Left forelimb (tissue), 1 donor: ENCODE results near the gene RTKN.
A peak's percentile ranks its signal among the peaks of the same experiment; 100 is the strongest.
"Not testable (repeated sequence)": the region's sequence is repeated elsewhere in the genome, so short reads cannot be mapped to it uniquely, and the experiment has no call there.

Source experiments
- DNase-seq: peaks from one replicate; pipeline ENCODE4 v3.0.0-alpha.2; 2018; ENCODE audit warnings: low spot score

The RTKN gene

DNA sequence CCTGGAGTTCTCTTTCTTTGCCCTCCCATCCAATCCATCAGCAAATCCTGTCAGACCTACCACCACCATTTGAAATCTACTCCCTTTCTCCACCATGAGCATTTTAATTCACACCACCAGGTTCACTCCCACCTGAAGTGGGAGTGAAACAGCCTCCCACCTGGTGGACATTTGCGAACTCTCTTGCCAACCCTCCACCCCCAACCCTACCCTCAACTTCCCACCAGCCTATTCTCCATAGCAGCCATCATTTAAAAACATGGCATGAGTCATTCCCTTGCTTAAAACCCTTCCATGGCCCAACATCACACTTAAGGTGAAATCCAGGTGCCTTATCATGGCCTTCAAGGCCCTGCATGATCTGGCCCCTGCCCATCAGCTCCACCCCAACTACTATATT lies 3.5 kb downstream of the RTKN start:
- DNase-seq, result no peak

DNA sequence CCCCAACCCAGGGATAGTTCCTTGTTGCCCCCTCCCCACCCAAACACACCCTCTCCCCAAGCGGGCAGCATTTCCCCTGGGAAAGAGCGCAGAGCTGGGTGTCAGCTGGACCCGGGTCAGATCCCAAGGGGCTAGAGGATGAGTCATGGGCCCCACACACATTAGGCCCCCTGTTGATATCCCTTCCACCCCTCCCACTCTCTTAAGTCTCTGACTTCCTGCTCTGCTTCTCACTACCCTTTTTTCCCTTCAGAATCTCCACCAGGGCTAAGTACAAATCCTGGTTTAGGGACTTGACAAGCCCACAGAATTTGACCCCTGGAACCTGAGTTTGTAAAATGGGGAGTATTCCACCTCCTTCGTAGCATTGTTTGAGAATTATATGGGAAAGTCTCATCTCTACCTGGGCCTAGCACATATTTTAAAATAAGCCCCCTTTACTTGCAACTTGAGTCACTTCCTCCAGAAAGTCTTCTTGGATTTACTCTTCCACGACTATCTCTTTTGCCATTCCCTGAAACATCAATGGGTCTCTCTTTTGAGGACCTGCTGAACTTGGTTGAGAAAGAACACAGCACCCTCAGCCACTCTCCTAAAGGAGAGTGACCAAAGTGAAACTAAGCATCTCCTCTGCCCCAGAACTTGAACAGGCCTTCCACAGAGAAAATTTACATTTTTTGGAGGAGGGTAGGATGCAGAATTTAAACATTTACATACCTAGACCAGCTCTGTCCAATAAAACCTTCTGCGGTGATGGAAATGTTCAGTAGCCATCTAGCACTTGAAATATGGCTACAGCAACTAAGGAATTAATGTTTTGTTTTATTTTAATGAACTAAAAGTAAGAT lies 4.7 kb downstream of the RTKN start:
- DNase-seq, result no peak

DNA sequence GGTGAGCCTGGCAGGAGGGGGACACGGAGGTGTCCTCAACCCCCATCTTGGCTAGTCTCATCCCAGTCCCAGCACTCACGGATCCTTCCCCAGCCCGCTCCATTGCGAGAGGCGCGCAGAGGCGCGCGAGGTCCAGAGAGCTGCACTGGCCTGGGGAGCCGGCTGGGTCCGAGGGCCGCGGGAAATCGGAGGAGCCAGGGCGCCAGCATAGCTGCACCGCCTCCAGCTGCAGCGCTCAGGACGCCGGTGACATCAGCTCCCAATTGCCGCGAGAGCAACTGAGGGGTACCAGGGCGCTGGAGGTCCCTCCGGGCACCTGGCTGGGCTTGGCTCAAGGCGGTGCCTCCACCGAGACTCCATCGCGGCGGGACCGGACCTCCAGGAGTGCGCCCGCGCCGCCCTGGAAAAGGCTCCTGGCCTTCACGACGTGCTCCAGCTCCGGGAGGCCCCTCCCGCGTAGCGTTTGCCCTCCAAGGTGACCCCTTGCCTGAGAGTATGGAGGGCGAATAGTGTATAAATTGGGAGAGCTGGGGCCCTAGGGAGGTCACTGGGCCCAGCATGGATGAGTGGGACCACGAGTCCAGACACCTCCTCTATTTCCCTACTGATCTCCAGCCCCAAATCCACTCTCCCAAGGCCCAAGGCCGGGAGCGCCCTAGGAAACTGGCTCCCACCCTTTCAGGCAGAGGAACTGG lies 5.5 kb downstream of the RTKN start:
- DNase-seq, result no peak

DNA sequence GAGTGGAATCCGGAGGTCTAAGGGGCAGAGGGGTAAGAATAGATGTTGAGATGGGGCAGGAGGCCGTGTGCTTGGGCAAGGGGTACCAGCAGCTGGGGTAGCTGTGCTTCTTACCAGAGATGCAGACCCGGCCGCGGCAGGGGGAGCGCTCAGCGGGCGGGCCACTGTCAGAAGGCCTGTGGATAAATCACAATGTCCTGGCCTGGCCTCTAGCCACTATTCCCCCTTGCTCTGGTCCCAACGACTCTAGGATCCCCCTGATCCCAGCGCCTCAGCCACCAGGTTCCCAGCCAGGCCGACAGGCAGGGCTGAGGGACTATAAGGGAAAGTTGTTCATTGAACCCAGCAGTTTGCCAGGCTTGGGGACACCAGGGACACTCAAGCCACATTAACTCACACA lies 11.2 kb downstream of the RTKN start:
- DNase-seq, result no peak

DNA sequence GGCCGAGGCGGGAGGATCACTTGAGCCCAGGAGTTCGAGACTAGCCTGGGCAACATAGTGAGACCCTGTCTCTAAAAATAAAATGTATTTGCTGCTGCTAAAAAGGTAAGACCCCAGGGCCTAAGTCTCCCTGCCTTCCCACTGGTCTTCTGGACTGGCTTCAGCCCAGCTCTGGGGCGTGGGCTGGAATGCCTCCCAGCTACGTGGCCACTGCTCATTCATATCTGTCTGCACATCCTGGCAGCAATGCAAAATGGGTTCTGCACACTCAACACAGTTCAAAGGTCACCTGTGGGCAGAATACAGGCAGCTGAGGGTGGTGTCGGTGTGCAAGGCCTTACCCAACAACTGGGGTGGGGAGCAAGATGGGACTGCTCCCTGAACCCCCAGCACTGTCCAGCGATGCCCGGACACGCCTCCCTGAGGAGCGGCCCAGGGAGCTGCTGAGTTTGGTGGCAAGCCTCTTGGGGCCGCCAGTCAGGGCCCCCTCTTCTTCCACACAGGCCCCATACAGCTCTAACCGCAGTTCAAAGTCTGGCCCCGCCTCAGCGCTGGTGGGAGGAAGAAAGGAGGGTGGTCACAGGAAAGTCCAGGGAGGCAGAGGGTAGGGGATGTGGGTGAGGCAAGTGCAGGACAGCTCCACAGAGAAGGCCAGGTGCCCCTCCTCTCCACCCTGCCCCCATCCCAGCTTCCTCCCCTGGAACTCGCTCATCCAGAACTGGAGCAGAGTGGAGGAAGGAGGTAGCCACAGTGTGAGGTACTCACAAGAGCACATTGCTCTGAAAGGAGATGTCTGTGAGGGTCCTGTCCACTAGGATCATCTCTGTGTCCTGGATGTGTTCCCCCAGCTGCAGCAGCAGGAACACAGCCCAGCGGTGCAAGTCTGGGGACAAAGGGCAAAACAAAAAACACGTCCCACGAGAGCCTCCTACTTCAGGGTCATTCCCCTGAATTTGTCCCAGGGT lies 12.0 kb downstream of the RTKN start:
- no peak for DNase-seq

DNA sequence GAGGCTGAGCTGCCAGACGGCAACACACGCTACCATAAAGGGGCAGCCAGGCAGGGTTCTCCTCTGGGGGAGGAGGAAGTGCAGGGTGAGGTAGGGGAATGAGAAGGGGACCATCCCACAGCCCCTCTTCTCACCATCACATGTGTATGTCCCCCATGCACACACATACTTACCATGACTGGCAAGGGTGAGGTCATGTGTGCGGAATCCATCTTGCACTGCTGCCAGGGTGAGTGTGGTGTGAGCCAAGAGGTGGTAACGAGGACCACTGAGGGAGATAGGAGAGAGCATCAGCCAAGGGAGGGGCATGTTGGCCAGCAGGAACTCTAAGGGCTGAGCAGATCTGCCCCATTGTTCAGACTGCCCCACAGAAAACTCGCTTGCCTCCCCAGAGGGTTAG lies 13.1 kb downstream of the RTKN start:
- no peak for DNase-seq

DNA sequence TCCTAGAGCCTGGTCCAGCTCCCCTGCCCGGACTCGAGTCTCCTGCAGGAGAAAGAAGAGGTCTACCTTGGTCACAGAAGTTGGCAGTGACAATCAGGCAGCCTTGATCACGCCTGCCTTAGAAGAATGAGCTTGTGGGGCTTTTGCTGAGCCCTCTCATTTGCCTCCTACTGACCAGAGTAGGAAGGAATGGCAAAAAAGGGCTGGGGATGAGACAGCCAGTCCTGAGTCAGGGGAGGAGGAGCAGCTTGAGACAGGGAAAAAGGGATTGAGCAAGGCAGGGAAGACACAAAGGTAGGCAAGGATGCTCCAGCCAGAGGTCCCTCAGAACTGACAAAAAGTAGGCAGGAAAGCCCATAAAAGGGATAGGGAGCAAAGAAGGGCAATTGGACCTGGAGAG lies 14.2 kb downstream of the RTKN start:
- no peak for DNase-seq

DNA sequence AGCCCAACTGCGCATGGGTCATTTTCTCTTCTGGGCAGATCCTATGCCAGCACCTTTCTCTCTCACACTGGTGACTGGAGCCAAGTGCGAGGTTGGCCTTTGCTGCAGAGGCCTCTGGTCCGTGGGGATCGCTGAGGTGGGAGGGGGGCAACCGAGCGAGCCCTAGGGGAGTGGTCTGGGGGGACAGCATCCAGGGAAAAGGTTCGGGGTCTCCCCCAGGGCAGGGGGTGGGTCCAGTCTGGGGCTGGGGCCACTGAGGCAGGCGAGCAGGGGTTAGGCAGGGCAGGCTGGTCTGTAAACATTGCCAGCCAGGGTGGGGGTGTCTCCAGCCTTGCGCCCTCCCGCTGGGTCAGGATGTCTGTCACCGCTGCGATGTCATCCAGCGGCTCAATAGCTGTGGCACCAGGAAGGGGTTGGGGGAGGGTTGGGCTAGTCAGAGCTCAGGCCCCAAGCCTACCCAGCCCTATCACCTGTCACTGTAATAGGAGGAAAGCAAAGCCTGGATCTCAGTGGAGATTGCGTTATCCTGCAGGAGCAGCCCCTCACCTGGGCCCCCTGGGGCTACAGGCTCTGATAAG lies 15.5 kb downstream of the RTKN start:
- no peak for DNase-seq

DNA sequence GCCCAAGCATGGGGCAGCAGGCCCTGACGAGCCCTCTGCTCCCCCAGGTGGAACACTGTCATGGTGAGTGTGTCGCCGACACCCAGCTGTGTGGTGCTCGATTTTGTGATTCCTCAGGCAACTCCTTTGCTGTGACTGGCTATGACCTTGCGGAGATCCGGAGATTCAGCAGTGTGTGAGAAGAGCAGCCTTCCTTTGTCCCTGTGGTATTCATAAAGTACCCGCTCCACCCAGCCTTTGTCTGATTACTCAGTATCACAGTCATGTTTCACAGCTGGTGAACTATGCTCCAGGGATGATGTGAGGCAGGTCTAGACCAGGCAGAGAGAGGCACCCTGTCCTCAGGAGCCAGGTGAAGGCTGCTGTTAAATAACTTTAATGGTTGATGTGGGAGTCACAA lies 16.2 kb downstream of the RTKN start:
- no peak for DNase-seq

DNA sequence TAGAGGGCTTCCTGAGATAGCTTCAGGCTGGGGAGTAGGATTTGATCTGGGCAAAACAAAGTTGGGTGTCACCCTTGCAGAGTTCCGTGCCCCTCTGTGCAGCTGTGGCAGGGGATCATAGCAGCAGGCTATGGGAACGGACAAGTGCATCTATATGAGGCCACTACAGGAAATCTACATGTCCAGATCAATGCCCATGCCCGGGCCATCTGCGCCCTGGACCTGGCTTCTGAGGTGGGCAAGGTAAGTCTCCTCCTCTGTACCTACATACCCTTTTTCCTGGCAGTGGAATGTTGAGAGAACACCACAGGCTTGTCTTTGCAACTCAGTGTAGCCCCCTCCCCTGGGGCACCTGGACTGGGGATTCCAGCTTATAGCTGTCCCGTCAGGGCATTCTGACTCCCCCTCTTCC lies 16.7 kb downstream of the RTKN start:
- DNase-seq, result no peak

DNA sequence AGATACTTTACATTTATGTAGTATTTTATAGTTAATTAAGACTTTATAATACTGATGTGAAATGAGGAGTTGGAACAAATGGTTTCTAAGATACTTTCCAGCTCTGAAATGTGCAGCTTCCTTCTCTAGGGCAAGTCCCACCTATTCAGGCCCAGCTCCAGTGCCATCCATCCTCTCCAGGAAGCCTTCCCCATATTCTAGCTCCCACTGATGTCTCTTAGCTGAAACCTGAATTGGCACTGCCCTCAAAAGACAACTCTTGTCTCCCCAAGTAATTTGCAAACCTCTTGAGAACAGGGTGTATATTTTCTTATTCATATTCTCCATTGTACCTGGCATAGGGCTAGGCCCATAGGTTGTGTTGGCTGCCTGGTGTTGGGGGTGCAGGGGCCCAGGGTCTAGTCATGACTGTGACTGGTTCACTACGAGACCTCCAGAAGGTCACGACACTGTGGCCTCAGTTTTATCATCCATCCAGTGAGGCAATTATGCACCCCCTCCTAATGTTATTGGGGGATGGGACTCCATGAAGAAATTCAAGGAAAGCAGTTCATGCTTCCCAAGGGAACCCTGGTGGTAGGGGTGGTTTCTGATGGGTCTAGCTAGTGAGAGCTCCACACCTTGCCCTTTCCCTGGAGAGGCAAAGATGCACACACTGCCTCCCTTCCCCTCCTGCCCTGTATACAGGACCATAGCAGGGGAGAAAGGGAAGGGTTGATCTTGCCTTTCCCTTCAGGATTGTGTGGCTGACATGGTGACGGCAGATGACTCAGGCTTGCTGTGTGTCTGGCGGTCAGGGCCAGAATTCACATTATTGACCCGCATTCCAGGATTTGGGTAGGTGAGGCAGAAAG lies 17.4 kb downstream of the RTKN start:
- DNase-seq, result no peak

DNA sequence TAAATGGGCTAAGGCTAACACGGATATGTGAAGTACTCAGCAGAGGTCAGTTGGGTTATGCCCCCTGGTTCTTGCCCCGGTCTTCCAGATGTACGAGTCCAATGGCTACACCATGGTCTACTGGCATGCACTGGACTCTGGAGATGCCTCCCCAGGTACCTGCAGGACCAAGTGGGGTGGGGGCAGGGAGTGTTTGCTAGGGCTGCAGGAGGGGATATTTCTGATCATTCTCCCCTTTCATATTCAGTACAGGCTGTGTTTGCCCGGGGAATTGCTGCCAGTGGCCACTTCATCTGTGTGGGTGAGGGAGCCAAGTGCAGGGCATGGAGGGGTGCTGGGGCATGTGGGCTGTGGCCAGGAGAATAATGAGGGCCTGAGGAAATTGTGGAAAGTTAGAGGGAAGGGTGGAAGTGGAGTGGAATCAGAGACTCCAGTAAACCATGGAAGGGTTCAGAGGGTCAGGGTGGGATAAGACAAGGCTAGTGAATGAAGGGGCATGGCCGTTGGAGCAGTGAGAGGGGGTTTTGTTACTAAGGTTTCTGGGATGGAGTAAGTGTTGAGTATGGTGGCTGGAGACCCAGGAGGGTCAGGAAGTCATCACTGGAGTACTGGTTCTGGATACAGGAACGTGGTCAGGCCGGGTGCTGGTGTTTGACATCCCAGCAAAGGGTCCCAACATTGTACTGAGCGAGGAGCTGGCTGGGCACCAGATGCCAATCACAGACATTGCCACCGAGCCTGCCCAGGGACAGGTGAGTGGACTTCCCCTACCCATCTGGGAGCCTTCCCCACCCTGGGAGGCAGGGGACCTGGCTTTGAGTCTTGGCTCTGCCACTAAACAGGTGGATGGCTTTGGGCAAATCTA lies 18.3 kb downstream of the RTKN start:
- DNase-seq, result no peak

DNA sequence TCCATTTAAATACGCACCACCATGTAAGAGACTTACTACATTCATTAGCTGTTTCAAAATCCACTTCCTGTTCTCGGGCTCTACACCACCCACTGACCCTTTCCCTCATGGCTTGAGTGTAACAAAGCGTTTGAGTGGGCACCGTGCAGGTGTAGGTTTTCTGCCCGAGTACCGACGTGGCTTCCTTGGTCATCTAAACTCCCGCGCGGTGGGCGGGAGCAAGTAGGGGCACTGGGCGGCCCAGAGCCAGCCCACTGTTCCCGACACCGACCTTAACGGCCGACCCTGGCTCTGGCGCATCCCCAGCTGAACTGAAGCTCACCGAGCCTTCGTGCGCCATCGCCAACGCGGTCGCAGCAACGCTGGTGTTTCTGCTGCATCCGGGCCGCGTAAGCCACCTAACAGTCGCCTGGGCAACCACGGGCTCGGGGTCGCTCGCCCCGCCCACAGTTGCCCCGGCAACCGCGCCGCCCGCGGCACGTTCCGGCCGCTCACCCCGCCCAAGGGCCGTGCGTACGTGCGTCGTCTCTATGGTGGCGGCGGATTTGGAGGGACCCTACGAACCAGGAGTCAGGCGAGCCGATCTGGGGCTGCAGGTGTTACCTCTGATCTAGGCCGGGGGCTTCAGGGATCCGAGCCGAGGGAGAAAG lies 20.4 kb downstream of the RTKN start, which contains the start of the genes C2orf81 and WDR54:
TSS of gene C2orf81 (minus strand) at position 399 of the 650 bp plus-strand sequence. CDS start at position 340, 59 bp downstream.
TSS of gene WDR54 (plus strand) at position 510 of the 650 bp plus-strand sequence. CDS start 424 bp downstream, outside the sequence.
- DNase-seq, result peak; percentile 91

DNA sequence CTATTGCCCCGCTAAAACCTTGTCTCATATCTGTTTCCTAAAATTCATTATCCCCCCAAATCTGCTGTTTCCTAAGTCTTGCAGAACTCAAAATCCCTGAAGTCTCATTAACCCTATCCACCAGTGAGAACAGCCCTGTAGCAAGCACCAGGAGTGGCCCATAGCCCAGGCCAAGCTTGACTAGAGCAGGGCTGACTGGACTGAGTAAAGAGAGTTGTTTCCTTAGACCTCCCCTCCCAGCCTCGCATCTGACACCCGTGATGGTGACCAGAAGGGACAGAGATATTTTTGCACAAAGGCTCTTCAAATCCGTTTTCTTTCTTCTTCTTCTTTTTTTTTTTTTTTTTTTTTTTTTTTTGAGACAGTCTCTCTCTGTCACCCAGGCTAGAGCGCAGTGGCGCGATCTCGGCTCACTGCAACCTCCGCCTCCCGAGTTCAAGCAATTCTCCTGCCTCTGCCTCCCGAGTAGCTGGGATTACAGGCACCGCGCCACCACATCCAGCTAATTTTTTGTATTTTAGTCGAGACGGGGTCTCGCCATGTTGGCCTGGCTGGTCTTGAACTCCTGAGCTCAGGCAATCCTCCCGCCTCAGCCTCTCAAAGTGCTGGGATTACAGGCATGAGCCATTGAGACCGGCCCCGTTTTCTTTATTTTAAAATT lies 21.2 kb downstream of the RTKN start:
- not testable (repeated sequence) for DNase-seq

DNA sequence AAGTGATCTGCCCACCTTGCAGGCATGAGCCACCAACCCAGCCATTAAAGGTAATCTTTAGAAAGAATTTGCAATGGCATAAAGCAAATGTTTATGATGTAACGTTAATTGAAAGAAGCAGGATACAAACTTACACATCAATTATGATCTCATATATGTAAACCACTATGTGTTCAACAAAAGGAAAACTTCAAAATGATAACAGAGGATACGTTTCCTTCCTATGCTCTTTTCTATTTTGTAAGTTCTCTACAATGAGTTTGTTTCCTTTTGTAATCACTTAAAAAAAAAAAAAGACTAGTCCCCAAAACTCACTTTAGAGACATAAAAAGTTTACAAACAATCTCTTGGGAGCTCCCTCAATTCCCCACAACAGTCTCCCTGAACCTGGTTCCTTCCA lies 21.7 kb downstream of the RTKN start:
- no peak for DNase-seq

DNA sequence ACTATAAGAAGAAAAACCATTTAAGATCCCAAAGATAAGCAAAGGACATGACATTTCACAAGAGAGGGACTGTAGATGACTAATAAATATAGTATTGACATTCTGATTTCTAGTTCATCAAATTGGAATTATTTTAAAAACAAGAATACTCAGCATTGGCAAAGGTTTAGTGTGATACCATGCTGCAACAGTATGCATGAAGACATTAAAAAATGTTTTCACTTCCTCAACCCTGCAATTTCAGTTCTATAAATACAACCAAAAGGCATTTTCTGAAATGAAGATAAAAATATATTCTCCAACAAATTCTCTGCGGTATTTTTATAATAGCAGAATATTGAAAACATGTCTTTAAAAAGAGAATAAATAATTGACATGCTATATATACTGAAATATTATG lies 22.4 kb downstream of the RTKN start:
- no peak for DNase-seq

DNA sequence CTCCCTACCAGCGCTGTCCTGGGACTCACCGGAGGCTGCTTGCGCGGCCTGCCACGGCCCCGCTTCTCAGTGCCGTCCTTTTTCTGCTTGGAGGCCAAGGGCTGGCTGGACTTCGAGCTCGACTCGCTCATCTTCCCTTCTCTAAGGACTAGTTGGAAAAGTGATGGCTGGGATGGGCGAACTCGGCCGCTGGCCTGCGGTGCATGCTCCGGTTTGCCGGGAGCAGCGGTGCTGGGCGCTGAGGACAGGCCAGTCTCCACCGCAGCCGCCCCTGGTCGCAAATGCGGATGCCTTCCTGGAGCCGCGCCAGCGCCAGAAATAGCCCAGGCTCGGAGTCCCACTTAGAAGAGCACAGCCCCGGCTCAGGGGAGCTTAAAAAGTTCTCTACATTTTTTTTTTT lies 23.4 kb downstream of the RTKN start:
- DNase-seq, result peak; percentile 64

DNA sequence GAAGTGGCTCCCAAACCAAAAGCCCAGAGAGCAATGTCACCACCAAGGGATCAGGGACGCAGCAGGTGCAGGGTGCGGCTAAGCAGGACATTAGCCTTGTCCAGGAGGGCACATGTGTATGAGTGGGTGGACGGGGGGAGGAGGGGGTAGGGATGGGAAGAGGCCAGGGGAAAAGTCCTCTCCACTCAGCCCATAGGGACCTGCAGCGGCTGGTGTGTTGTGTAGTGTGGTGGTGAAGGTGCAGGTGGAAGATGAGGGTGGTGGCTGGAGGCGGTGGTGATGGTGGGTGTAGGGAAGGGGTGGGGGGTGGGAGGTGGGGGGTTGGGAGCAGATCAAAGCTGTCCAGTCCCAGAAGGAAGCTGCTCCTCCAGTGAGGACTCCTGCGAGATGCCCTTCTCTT lies 24.0 kb downstream of the RTKN start:
- no peak for DNase-seq

DNA sequence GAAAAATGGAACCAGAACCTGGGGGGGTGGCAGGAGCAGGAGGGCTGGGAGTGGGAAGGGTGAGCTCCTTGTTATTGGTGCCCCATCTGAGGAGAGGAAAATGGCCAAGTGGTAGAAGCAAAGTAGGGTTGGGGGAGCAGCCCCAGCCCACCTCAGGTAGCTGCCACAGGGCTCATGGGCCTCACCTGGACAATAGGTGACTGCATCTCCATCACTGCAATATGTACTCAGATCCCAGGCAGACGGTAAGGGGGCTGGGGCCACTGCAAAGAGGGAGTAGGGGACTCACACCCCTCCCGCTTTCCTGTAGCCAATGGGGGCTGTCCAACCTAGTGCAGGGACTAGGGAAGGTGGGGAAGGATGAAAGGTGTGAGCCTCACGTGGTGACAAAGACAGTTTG lies 24.5 kb downstream of the RTKN start:
- DNase-seq, result peak; percentile 57
